Keratinocyte (primary cell): ENCODE data around the gene URAD. TPM values are rescaled to one million over a fixed set of nuclear protein-coding genes. Genes with fewer than 3 reads are reported as not detected.
"Not testable (repeated sequence)": the region's sequence is repeated elsewhere in the genome, so short reads cannot be mapped to it uniquely, and the experiment has no call there.

Experiments used
- DNase-seq: peaks from one replicate; pipeline ENCODE4 v3.0.0-alpha.2; 2011; ENCODE audit warnings: low read depth, missing footprints, low spot score
- FAIRE-seq: peaks from 2 replicates; lab custom pipeline; 2011; peaks lifted over from hg19 to GRCh38; lab: Jason Lieb, UNC
- H2AFZ ChIP-seq: 2 replicates; pipeline ENCODE4 v1.6.0; 2012; ENCODE audit warnings: low read length, control low read depth, inconsistent platforms; ENCODE audit not compliant: control insufficient read depth
- H3K27ac ChIP-seq: 2 replicates; pipeline ENCODE4 v1.5.1; 2011; ENCODE audit warnings: low read length; ENCODE audit not compliant: control insufficient read depth, insufficient read depth
- H3K27me3 ChIP-seq: 3 replicates; pipeline ENCODE4 v1.6.0; 2011; ENCODE audit warnings: low read length; ENCODE audit not compliant: control insufficient read depth, insufficient read depth; ENCODE audit errors: extremely low read depth
- H3K36me3 ChIP-seq, 2 experiments: 2 replicates in 1 of 2; 3 replicates in 1 of 2; pipeline ENCODE4 v1.5.1; 2011; ENCODE audit warnings: low read length in 2 of 2, mild to moderate bottlenecking in 1 of 2; ENCODE audit not compliant: control insufficient read depth in 2 of 2, insufficient read depth in 2 of 2; ENCODE audit errors: extremely low read depth in 1 of 2
- H3K4me1 ChIP-seq: 3 replicates; pipeline ENCODE4 v1.5.1; 2011; ENCODE audit warnings: low read length; ENCODE audit not compliant: control insufficient read depth, insufficient read depth; ENCODE audit errors: extremely low read depth
- H3K4me2 ChIP-seq: 3 replicates; pipeline ENCODE4 v1.6.0; 2011; ENCODE audit warnings: low read depth, low read length; ENCODE audit not compliant: control insufficient read depth, insufficient read depth; ENCODE audit errors: extremely low read depth
- H3K4me3 ChIP-seq, 3 experiments: fragments of 200-600 bp in 1 of 3; sonication (generic) in 1 of 3; 2 replicates in 2 of 3; 3 replicates in 1 of 3; pipeline ENCODE4 v1.5.1; 2011 to 2016; ENCODE audit warnings: low read length in 3 of 3, mild to moderate bottlenecking in 3 of 3, control low read depth in 2 of 3, inconsistent platforms in 1 of 3, low read depth in 1 of 3, mixed read lengths in 1 of 3, mixed run types in 1 of 3, moderate library complexity in 1 of 3; ENCODE audit not compliant: control insufficient read depth in 2 of 3, insufficient read depth in 2 of 3; ENCODE audit errors: extremely low read depth in 1 of 3
- H3K79me2 ChIP-seq: 2 replicates; pipeline ENCODE4 v1.6.0; 2012; ENCODE audit warnings: low read length; ENCODE audit not compliant: control insufficient read depth, insufficient read depth
- H3K9ac ChIP-seq: 3 replicates; pipeline ENCODE4 v1.6.0; 2011; ENCODE audit warnings: low read length; ENCODE audit not compliant: control insufficient read depth, insufficient read depth; ENCODE audit errors: extremely low read depth
- H3K9me1 ChIP-seq: 3 replicates; pipeline ENCODE4 v1.6.0; 2011; ENCODE audit warnings: low read length; ENCODE audit not compliant: control insufficient read depth, insufficient read depth; ENCODE audit errors: extremely low read depth
- H3K9me3 ChIP-seq: 2 replicates; pipeline ENCODE4 v1.5.1; 2012; ENCODE audit warnings: low read depth, low read length; ENCODE audit not compliant: control insufficient read depth
- H4K20me1 ChIP-seq: 3 replicates; pipeline ENCODE4 v1.6.0; 2011; ENCODE audit warnings: low read length; ENCODE audit not compliant: control insufficient read depth, insufficient read depth; ENCODE audit errors: extremely low read depth
- EZH2 ChIP-seq: IDR thresholded peaks from one replicate; pipeline ENCODE4 v1.6.1; 2012; ENCODE audit warnings: inconsistent platforms, mild to moderate bottlenecking, low read length, moderate library complexity
- dilution Hi-C: fragments of 300-500 bp; cut with MboI; formaldehyde crosslinking; loops from one replicate; pipeline ENCODE4 v1.7.0; 2020; ENCODE audit warnings: low sequenced_read_pairs; ENCODE audit not compliant: extremely low pct_ligation_motif_present
- polyA plus RNA-seq, 5 experiments: library from polyadenylated mRNA; depleted of rRNA in 3 of 5; stranded (reverse) in 3 of 5; stranded (forward) in 1 of 5; unstranded in 1 of 5; fragments of >200 nt; gene quantifications; 1 replicate in 1 of 5; 2 replicates in 3 of 5; 3 replicates in 1 of 5; pipeline versions ENCODE4 v1.2.1 to v1.2.3, GENCODE V29; 2011 to 2012; ENCODE audit warnings: missing spikeins in 2 of 5, low read depth in 1 of 5, low replicate concordance in 1 of 5
- TF ChIP-seq, protein P1 (sequence below), 3 experiments: IDR thresholded peaks in 1 of 3; conservative IDR thresholded peaks in 1 of 3; optimal IDR thresholded peaks in 1 of 3; 2 replicates in 2 of 3; 3 replicates in 1 of 3; pipeline versions ENCODE3 to v1.5.1; 2011; ENCODE audit warnings: low read length in 3 of 3, mild to moderate bottlenecking in 3 of 3, moderate library complexity in 2 of 3, control low read depth in 1 of 3, inconsistent platforms in 1 of 3; ENCODE audit not compliant: insufficient read depth in 2 of 3; ENCODE audit errors: extremely low read depth in 1 of 3

The URAD gene
- polyA plus RNA-seq, 1 donor (not counting 4 experiments of a cell fraction or from before 2014, with no cell fraction given): not detected

GRCh38 chr13:28012383-28012782 lies 23.9 kb upstream of the URAD start:
- Histone ChIP-seq H3K9me3 (no peaks in the 10 kb centered on the region), H3K4me2 (no peak overlapping the region), H2AFZ (no peak overlapping the region), H3K79me2 (no peaks in the 10 kb centered on the region), H3K27ac (no peak overlapping the region), H4K20me1 (no peaks in the 10 kb centered on the region), H3K4me1 (peaks cover 5% of the 10 kb centered on the region), H3K36me3 (no peaks in the 10 kb centered on the region), H3K9me1 (no peaks in the 10 kb centered on the region), H3K9ac (no peak overlapping the region), H3K27me3 (no peaks in the 10 kb centered on the region), H3K4me3 (no peak overlapping the region)
- DNase-seq (no peak), FAIRE-seq (no peak)
- dilution Hi-C loops: no loop called here
- TF ChIP-seq, protein P1, sequence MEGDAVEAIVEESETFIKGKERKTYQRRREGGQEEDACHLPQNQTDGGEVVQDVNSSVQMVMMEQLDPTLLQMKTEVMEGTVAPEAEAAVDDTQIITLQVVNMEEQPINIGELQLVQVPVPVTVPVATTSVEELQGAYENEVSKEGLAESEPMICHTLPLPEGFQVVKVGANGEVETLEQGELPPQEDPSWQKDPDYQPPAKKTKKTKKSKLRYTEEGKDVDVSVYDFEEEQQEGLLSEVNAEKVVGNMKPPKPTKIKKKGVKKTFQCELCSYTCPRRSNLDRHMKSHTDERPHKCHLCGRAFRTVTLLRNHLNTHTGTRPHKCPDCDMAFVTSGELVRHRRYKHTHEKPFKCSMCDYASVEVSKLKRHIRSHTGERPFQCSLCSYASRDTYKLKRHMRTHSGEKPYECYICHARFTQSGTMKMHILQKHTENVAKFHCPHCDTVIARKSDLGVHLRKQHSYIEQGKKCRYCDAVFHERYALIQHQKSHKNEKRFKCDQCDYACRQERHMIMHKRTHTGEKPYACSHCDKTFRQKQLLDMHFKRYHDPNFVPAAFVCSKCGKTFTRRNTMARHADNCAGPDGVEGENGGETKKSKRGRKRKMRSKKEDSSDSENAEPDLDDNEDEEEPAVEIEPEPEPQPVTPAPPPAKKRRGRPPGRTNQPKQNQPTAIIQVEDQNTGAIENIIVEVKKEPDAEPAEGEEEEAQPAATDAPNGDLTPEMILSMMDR (optimal IDR thresholded peaks at IDR 0.05 in 1 of 3, IDR thresholded peaks at IDR 0.05 in 1 of 3, conservative IDR thresholded peaks at IDR 0.05 in 1 of 3; ENCODE audit: extremely low read depth in 1 of 3, insufficient read depth in 2 of 3, low read length in 3 of 3): no peak
- no peak for TF ChIP-seq EZH2

DNA sequence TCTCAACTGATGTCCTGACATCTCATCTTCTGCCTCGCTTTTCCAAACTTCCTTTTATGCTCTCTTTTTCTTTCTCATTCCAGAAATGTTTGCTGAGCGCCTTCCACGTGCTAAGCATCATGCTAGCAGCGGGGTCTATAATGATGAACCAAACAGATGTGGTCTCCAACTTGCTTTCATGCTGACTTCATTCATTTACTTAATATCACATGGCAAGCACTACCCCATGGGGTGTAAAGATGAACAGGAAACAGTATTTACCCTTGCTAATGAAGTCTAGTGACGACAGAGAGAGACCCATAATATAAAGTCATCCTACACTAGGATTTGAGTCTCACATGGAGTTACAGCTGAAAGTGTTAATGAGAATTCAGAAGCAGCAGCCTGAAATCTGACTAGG lies 21.6 kb upstream of the URAD start:
- Histone ChIP-seq H3K9me3 (no peaks in the 10 kb centered on the region), H3K4me3 (no peak overlapping the region), H3K27me3 (no peaks in the 10 kb centered on the region), H3K4me2 (no peak overlapping the region), H4K20me1 (no peaks in the 10 kb centered on the region), H3K36me3 (no peaks in the 10 kb centered on the region), H3K79me2 (no peaks in the 10 kb centered on the region), H3K4me1 (peaks cover 5% of the 10 kb centered on the region), H3K9me1 (no peaks in the 10 kb centered on the region), H2AFZ (no peak overlapping the region), H3K27ac (no peak overlapping the region), H3K9ac (no peak overlapping the region)
- dilution Hi-C loops: no loop called here
- no peak for FAIRE-seq
- TF ChIP-seq EZH2: no peak
- TF ChIP-seq, protein P1 (optimal IDR thresholded peaks at IDR 0.05 in 1 of 3, IDR thresholded peaks at IDR 0.05 in 1 of 3, conservative IDR thresholded peaks at IDR 0.05 in 1 of 3; ENCODE audit: extremely low read depth in 1 of 3, insufficient read depth in 2 of 3, low read length in 3 of 3): no peak
- DNase-seq: no peak

DNA sequence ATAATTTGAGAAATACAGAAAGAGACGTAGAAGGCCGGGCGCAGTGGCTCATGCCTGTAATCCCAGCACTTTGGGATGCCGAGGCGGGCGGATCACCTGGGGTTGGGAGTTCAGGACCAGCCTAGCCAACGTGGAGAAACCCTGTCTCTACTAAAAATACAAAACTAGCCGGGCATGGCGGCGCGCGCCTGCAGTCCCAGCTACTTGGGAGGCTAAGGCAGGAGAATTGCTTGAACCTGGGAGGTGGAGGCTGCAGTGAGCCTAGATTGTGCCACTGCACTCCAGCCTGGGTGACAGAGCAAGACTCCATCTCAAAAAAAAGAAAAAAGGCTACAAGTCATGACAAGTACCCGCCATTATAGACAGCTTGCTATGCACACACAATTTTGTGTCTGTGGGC lies 16.5 kb upstream of the URAD start:
- FAIRE-seq, H4K20me1 ChIP-seq, dilution Hi-C loops, H3K27ac ChIP-seq, H3K9me3 ChIP-seq, H3K9ac ChIP-seq, H3K79me2 ChIP-seq, H3K4me3 ChIP-seq, H2AFZ ChIP-seq, H3K4me1 ChIP-seq, H3K9me1 ChIP-seq, H3K4me2 ChIP-seq, H3K36me3 ChIP-seq, DNase-seq, H3K27me3 ChIP-seq: not testable (repeated sequence)
